Smooth muscle cell (in vitro differentiated cells): ENCODE data around the gene S100A3. TPM values are rescaled to one million over a fixed set of nuclear protein-coding genes. Genes with fewer than 3 reads are reported as not detected.
A peak's percentile ranks its signal among the peaks of the same experiment; 100 is the strongest.

Experiments used
- DNase-seq: peaks from one replicate; lab custom pipeline; 2025; ENCODE audit not compliant: unreplicated experiment; lab: John Stamatoyannopoulos, UW
- H2AFZ ChIP-seq: fragments of 200-600 bp; sonication (generic); 2 replicates; pipeline ENCODE4 v1.6.0; 2016; ENCODE audit warnings: antibody characterized with exemption, low read depth, mild to moderate bottlenecking
- H3F3A ChIP-seq: fragments of 200-600 bp; sonication (generic); 2 replicates; pipeline ENCODE4 v1.6.0; 2017; ENCODE audit warnings: antibody characterized with exemption, low read depth
- H3K27ac ChIP-seq: fragments of 200-600 bp; sonication (generic); 2 replicates; pipeline ENCODE4 v1.5.1; 2016; ENCODE audit warnings: low read depth, mild to moderate bottlenecking
- H3K27me3 ChIP-seq: fragments of 200-600 bp; sonication (generic); 2 replicates; pipeline ENCODE4 v1.6.1; 2016; ENCODE audit warnings: low read depth, mild to moderate bottlenecking
- H3K36me3 ChIP-seq: fragments of 200-600 bp; sonication (generic); 2 replicates; pipeline ENCODE4 v1.5.1; 2016; ENCODE audit warnings: low read depth
- H3K4me1 ChIP-seq: fragments of 200-600 bp; sonication (generic); 2 replicates; pipeline ENCODE4 v1.5.1; 2016; ENCODE audit warnings: low read depth
- H3K4me2 ChIP-seq: fragments of 200-600 bp; sonication (generic); 2 replicates; pipeline ENCODE4 v1.6.0; 2016; ENCODE audit warnings: mild to moderate bottlenecking
- H3K4me3 ChIP-seq: fragments of 200-600 bp; sonication (generic); 2 replicates; pipeline ENCODE4 v1.5.1; 2016; ENCODE audit warnings: mild to moderate bottlenecking
- H3K79me2 ChIP-seq: fragments of 200-600 bp; sonication (generic); 2 replicates; pipeline ENCODE4 v1.6.0; 2016; ENCODE audit warnings: low read depth, mild to moderate bottlenecking
- H3K9ac ChIP-seq: fragments of 200-600 bp; sonication (generic); 2 replicates; pipeline ENCODE4 v1.6.0; 2016; ENCODE audit warnings: low read depth
- H3K9me3 ChIP-seq: fragments of 200-600 bp; sonication (generic); replicated peaks from 2 replicates; pipeline ENCODE4 v1.5.1; 2016; ENCODE audit warnings: low read depth
- H4K20me1 ChIP-seq: fragments of 200-600 bp; sonication (generic); 2 replicates; pipeline ENCODE4 v1.6.0; 2016; ENCODE audit warnings: low read depth
- CTCF ChIP-seq: fragments of 200-600 bp; sonication (generic); IDR thresholded peaks from 2 replicates; pipeline ENCODE4 v1.5.1; 2017; ENCODE audit warnings: borderline replicate concordance, mild to moderate bottlenecking, antibody characterized with exemption; ENCODE audit not compliant: insufficient read depth, poor library complexity, severe bottlenecking
- WGBS: methylation state at CpG from one replicate; pipeline ENCODE4 v1.1.7; 2016; ENCODE audit warnings: low lambda C conversion rate; 5-methylcytosine and 5-hydroxymethylcytosine counted together
- polyA plus RNA-seq: library from polyadenylated mRNA; unstranded; fragments of >200 nt; fragmentation: Nextera tagmentation; extraction: Ambion mirVana; gene quantifications from 2 replicates; pipeline ENCODE4 v1.2.1, GENCODE V29; 2016
- total RNA-seq: library from RNA; depleted of rRNA; stranded (reverse); fragments of >200 nt; gene quantifications from 2 replicates; pipeline ENCODE4 v1.2.3, GENCODE V29; 2014

Gene S100A3
- total and polyA plus RNA-seq, 2 experiments from 2014 or later, result 13.9 to 19.8 TPM

GRCh38 chr1:153560241-153560640 is 11.2 kb upstream of the S100A3 start:
- TF ChIP-seq CTCF, result no peak
- peaks cover 4% of the 10 kb centered on the region for H3K4me1 ChIP-seq
- no peak overlapping the region for H2AFZ ChIP-seq
- H3K9me3 ChIP-seq, result no peaks in the 10 kb centered on the region
- H3K36me3 ChIP-seq, result no peaks in the 10 kb centered on the region
- H3K4me2 ChIP-seq, result no peak overlapping the region
- WGBS, result 96% methylated on average over 2 of the region's 2 CpGs
- DNase-seq, result no peak
- H3K27ac ChIP-seq, result no peak overlapping the region
- H3K9ac ChIP-seq, result no peak overlapping the region
- H3K79me2 ChIP-seq, result no peaks in the 10 kb centered on the region
- H3K27me3 ChIP-seq, result no peaks in the 10 kb centered on the region
- no peaks in the 10 kb centered on the region for H3F3A ChIP-seq
- H4K20me1 ChIP-seq, result no peaks in the 10 kb centered on the region
- no peak overlapping the region for H3K4me3 ChIP-seq

DNA sequence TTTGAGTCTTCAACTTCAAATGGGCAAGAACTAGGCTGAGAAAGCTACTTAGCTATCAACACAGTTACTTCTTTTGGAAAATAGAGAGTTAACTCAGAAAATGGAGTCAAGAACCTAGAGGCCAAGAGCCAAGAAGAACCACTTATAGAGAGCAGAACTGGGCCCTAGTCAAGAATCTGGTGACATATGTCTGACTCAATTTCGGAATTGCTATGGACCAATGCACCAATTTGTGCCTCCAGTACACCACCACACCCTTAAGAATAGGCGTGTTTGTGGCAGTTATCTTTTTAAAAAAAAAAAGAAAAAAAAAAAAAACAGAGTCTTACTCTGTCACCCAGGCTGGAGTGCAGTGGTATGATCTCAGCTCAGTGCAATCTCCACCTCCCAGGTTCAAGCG is 8.8 kb upstream of the S100A3 start:
- Histone ChIP-seq H3K9ac (no peak overlapping the region), H3K27me3 (no peaks in the 10 kb centered on the region), H3K4me1 (no peaks in the 10 kb centered on the region), H3K27ac (no peak overlapping the region), H3K4me3 (no peak overlapping the region), H3K4me2 (no peak overlapping the region), H3F3A (no peaks in the 10 kb centered on the region), H3K79me2 (no peaks in the 10 kb centered on the region), H4K20me1 (no peaks in the 10 kb centered on the region), H2AFZ (no peak overlapping the region), H3K9me3 (no peaks in the 10 kb centered on the region), H3K36me3 (no peaks in the 10 kb centered on the region)
- WGBS, result 77% methylated on average over 3 of the region's 3 CpGs
- DNase-seq, result no peak
- TF ChIP-seq CTCF, result no peak

DNA sequence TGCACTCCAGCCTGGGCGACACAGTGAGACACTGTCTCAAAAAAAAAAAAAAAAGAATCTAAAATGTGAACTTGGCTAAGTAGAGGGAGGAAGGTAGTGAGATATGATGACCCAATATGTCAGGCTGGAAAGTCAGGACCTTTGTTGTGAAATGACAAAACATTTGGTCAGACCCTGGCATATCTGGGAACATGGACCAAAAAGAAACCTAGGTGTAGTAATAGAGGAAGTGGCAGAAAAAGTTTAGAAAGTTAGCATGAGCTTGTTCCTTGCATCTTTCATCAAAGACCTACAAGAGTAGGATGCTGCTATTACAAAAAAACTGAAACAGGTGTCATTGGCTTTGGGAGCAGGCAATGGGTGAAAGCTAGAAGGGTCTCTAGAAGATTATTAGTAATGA is 7.3 kb upstream of the S100A3 start:
- no peak overlapping the region for H3K4me2 ChIP-seq
- 92% methylated on average over 1 of the region's 1 CpG for WGBS
- no peak for TF ChIP-seq CTCF
- H3K36me3 ChIP-seq, result no peaks in the 10 kb centered on the region
- H3K4me3 ChIP-seq, result no peak overlapping the region
- no peak overlapping the region for H3K27ac ChIP-seq
- DNase-seq, result no peak
- H4K20me1 ChIP-seq, result no peaks in the 10 kb centered on the region
- no peaks in the 10 kb centered on the region for H3K27me3 ChIP-seq
- H3F3A ChIP-seq, result no peaks in the 10 kb centered on the region
- H3K9ac ChIP-seq, result no peak overlapping the region
- no peaks in the 10 kb centered on the region for H3K9me3 ChIP-seq
- H3K79me2 ChIP-seq, result no peaks in the 10 kb centered on the region
- no peak overlapping the region for H2AFZ ChIP-seq
- H3K4me1 ChIP-seq, result no peaks in the 10 kb centered on the region

GRCh38 chr1:153553830-153554541 is 4.9 kb upstream of the S100A3 start:
- H4K20me1 ChIP-seq, result no peaks in the 10 kb centered on the region
- no peak overlapping the region for H3K9ac ChIP-seq
- H3K9me3 ChIP-seq, result no peaks in the 10 kb centered on the region
- no peak for TF ChIP-seq CTCF
- H3K27me3 ChIP-seq, result no peaks in the 10 kb centered on the region
- no peaks in the 10 kb centered on the region for H3F3A ChIP-seq
- DNase-seq, result no peak
- H3K4me1 ChIP-seq, result peaks cover 2% of the 10 kb centered on the region
- peak overlapping the region; percentile 25 for H3K27ac ChIP-seq
- no peaks in the 10 kb centered on the region for H3K79me2 ChIP-seq
- H2AFZ ChIP-seq, result no peak overlapping the region
- no peaks in the 10 kb centered on the region for H3K36me3 ChIP-seq
- 91% methylated on average over 2 of the region's 2 CpGs for WGBS
- no peak overlapping the region for H3K4me2 ChIP-seq
- H3K4me3 ChIP-seq, result no peak overlapping the region
